Measurements from ENCODE around the gene ZNF675.
"Not testable (repeated sequence)": the region's sequence is repeated elsewhere in the genome, so short reads cannot be mapped to it uniquely, and the experiment has no call there.

The ZNF675 gene

DNA sequence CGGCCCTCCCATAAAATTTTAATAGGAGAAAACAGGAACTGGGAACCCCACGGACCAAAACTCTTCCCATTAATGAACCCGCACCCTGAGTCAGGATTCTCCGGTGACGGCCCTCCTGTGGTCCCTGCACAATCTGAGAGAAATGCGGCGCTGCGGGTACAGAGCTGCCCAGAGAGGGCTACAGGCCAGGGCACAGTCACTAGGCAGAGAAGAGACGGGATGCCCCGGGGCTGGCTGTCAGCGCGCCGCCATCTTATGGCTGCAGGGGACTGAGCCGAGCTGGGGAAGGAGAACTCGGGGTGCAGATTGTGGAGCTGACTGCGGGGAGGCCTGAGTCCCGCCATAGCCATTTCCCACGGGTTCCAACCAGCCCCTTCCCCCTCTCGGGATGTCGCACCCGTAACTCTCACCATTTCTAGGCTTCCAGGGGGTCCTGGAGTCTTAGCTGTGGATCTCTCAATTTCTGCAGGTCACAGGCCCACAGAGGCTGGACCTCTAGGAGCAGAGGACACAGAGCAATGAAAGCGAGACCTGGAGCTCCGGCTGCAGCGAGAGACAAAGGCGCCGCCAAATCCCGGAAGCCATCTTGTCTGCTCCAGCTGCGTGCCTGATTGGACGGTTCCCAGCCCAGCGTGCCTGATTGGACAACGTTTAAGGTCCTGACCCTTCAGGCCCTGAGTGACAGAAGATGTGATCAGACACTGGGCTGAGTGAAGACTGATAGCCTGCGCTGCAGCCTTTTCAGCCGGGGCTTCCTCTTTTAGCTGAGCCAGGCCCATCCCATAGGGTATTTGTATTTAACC is at the start of gene ZNF675:
Gene ZNF675 (minus strand): TSS at position 592 of the 803 bp plus-strand sequence. CDS start 179 bp downstream, at position 413.
- DNase-seq: peak; percentile 68

DNA sequence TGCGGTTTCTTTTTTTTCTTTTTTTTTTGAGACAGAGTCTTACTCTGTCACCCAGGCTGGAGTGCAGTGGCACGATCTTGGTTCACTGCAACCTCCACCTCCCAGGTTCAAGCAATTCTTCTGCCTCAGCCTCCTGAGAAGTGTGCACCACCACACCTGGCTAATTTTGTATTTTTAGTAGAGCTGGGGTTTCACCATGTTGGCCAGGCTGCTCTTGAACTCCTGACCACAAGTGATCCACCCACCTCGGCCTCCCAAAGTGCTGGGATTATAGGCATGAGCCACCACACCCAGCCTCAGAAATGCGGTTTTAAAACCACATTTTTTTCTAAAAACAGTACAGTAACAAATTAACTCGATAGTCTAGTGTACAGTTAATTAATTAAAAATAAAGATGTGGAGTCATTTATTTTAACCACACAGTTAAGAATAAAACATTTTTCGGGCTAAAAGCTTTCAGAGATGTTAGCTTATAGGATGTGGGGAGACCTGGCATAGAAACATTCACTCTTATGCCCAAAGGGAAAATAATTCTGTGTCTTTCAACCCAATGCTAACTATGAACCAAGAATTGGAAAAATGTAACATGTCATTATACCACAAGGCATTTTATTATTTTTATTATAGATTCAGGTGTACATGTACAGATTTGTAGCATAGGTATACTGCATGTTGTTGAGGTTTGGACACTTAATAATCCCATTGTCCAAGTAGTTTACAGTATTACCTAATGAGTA is 43.9 kb upstream of the ZNF675 start:
- not testable (repeated sequence) for DNase-seq

- not testable (repeated sequence) for DNase-seq
These were observed 37.1 kb upstream of the ZNF675 start for GRCh38 chr19:23724161-23724560.

- DNase-seq: no peak
These were observed 31.8 kb upstream of the ZNF675 start for GRCh38 chr19:23718802-23719201.

DNA sequence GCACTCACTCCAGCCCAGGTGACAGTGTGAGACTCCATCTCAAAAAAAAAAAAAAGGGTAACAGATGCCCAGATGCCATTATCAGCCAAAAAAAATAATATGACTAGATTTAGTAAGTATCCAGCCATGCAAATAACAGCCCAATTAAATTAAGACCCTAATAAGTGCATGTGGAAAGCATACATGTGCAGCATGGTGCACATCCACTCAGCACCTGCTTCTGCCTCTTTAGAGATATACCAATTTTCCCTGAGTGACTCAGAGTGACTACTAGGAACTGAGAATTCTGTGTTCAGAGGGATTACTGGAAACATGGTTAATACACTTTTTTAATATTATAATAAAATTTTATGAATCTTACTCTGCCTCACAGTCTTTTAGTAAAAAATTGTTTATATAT is 29.8 kb upstream of the ZNF675 start:
- DNase-seq: no peak

GRCh38 chr19:23709347-23709746 is 22.3 kb upstream of the ZNF675 start:
- no peak for DNase-seq

GRCh38 chr19:23706657-23707056 is 19.6 kb upstream of the ZNF675 start:
- DNase-seq: no peak

DNA sequence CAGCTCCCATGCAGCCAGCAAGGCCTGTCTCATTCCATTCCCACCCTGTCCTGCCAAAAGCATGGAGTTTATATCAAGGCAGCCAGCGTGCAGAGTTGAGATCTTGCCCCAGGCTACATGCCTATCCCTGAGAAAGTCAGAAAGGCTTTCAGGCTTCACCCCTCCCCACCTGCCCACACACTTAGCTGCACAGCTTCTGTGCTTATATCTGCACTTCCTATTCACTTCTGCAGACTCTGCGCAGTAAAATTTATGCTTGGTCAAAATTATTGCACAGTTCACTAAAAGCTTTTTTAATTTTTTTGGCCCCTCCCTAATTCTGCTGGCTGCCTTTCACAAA is 12.5 kb upstream of the ZNF675 start:
- DNase-seq: no peak

- no peak for DNase-seq
These were observed 11.9 kb upstream of the ZNF675 start for GRCh38 chr19:23698711-23699520.

DNA sequence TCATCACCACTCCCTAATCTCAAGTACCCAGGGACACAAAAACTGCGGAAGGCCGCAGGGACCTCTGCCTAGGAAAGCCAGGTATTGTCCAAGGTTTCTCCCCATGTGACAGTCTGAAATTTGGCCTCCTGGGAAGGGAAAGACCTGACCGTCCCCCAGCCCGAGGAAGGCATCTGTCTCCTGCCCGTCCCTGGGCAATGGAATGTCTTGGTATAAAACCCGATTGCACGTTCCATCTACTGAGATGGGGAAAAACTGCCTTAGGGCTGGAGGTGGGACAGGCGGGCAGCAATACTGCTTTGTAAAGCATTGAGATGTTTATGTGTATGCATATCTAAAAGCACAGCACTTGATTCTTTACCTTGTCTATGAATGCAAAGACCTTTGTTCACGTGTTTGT is 5.9 kb upstream of the ZNF675 start:
- not testable (repeated sequence) for DNase-seq

- DNase-seq: no peak
These were observed 13.9 kb downstream of the ZNF675 start for GRCh38 chr19:23673132-23673531.

DNA sequence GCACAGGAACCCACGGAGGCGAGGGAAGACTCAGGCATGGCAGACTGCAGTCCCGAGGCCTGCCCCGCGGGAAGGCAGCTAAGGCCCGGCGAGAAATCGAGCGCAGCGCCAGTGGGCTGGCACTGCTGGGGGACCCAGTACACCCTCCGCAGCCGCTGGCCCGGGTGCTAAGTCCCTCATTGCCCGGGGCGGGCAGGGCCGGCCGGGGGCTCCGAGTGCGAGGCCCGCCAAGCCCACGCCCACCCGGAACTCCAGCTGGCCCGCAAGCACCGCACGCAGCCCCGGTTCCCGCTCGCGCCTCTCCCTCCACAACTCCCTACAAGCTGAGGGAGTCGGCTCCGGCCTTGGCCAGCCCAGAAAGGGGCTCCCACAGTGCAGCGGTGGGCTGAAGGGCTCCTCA is 18.4 kb downstream of the ZNF675 start:
- not testable (repeated sequence) for DNase-seq

DNA sequence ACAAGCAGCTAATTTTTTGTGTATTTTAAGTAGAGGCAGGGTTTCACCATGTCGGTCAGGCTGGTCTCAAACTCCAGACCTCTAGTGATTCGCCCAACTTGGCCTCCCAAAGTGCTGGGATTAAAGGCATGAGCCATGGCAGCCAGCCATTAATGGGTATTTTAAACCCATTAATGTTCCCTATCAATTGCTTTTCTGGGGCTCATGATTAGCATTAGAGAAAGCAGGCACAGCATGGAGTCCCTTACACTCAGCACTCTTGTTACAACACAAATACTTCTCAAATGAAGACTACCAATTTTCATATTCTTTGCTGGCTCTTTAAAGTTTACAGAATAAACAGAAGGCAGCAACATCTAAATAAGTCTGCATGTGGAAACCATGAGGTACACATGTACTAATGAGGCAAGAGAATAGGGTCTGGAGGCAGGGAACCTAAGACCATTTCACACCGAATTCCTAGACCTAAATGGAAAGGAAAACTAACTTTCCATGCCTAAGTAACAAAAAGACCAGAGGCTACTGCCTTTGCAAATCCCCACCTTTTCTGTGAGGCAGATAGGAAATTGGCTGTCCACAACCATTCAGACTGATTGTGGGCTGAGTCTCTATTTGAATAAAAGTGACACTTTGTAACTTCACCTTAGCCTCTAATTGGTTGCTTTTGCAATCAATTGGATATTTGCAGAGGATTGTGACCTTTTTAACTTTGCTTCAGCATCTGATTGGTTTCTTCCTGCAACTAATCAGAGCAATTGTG is 21.2 kb downstream of the ZNF675 start:
- DNase-seq: no peak

DNA sequence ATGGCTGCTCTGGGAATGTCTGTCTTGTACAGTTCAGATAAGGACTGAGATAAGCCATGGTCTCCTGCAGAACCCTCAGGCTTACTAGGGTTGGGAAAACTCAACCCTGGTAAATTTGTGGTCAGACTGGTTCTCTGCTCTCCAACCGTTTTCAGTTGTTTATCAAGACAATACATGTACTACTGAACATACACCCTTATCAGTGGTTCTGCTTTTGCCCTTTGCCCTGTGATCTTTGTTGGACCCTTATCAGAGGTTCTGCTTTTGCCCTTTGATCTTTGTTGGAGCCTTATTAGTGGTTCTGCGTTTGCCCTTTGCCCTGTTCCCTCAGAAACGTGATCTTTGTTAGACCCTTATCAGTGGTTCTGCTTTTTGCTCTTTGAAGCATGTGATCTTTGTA is 37.2 kb downstream of the ZNF675 start:
- not testable (repeated sequence) for DNase-seq

All from NCI-H1417 treated with DMSO at 0.1 percent for 48 hours (cell line).